ENCODE measurements around the gene SLA2. TPM values are rescaled to one million over a fixed set of nuclear protein-coding genes. Genes with fewer than 3 reads are reported as not detected.
"Not testable (repeated sequence)": the region's sequence is repeated elsewhere in the genome, so short reads cannot be mapped to it uniquely, and the experiment has no call there.

The SLA2 gene
- total and polyA plus RNA-seq, 12 donors, result 0.12 to 1.1 (median 0.46) TPM

GRCh38 chr20:36677422-36677771, 31.4 kb upstream of the SLA2 start:
- no peak overlapping the region for H3K4me3 ChIP-seq
- H3K36me3 ChIP-seq (replicated peaks in 1 of 2), result peaks cover 0 to 40% of the 10 kb centered on the region in 2 donors
- H3K27ac ChIP-seq, result no peak overlapping the region
- intact Hi-C loops (cut with DNase I), result no loop called here
- no peak for TF ChIP-seq CTCF (IDR thresholded peaks at IDR 0.05)
- no peak for TF ChIP-seq POLR2A (IDR thresholded peaks at IDR 0.05)
- H3K4me1 ChIP-seq (replicated peaks in 1 of 2), result no peaks in the 10 kb centered on the region
- 96 to 99% (median 97%) methylated on average over 6 to 8 of the region's 8 CpGs for WGBS, 4 donors
- no peaks in the 10 kb centered on the region for H3K9me3 ChIP-seq (replicated peaks in 1 of 3)
- no peak for DNase-seq
- no peaks in the 10 kb centered on the region for H3K27me3 ChIP-seq

- no peak overlapping the region for H3K4me3 ChIP-seq
- WGBS, 4 donors, result 90 to 98% (median 96%) methylated on average over 2 to 27 of the region's 27 CpGs
- H3K27me3 ChIP-seq, result no peaks in the 10 kb centered on the region
- TF ChIP-seq CTCF (IDR thresholded peaks at IDR 0.05) (no peak), POLR2A (IDR thresholded peaks at IDR 0.05) (no peak)
- no peak overlapping the region for H3K27ac ChIP-seq
- H3K36me3 ChIP-seq (replicated peaks in 1 of 2), result peaks cover 0 to 34% of the 10 kb centered on the region in 2 donors
- H3K9me3 ChIP-seq (replicated peaks in 1 of 3), result no peaks in the 10 kb centered on the region
- intact Hi-C loops (cut with DNase I), result no loop called here
- DNase-seq, result no peak
- no peaks in the 10 kb centered on the region for H3K4me1 ChIP-seq (replicated peaks in 1 of 2)
Observed at GRCh38 chr20:36676701-36677421, 30.9 kb upstream of the SLA2 start.

GRCh38 chr20:36675545-36675944, 29.5 kb upstream of the SLA2 start:
- H3K4me3 ChIP-seq; H3K27me3 ChIP-seq; intact Hi-C loops (cut with DNase I); H3K4me1 ChIP-seq (replicated peaks in 1 of 2); H3K27ac ChIP-seq; DNase-seq; H3K9me3 ChIP-seq (replicated peaks in 1 of 3): not testable (repeated sequence)
- WGBS, 4 donors, result 91 to 100% (median 95%) methylated on average over 8 of the region's 8 CpGs
- H3K36me3 ChIP-seq (replicated peaks in 1 of 2), result peaks cover 0 to 33% of the 10 kb centered on the region in 2 donors

- peaks cover 0 to 14% of the 10 kb centered on the region in 2 donors for H3K36me3 ChIP-seq (replicated peaks in 1 of 2)
- WGBS, 4 donors, result 87 to 94% (median 90%) methylated on average over 3 to 4 of the region's 4 CpGs
- no peak for TF ChIP-seq POLR2A (IDR thresholded peaks at IDR 0.05)
- TF ChIP-seq CTCF (IDR thresholded peaks at IDR 0.05), result no peak
- no peak for DNase-seq
- no peaks in the 10 kb centered on the region for H3K9me3 ChIP-seq (replicated peaks in 1 of 3)
- H3K4me1 ChIP-seq (replicated peaks in 1 of 2), result no peaks in the 10 kb centered on the region
- no peak overlapping the region for H3K4me3 ChIP-seq
- no peaks in the 10 kb centered on the region for H3K27me3 ChIP-seq
- H3K27ac ChIP-seq, result no peak overlapping the region
- intact Hi-C loops (cut with DNase I), result no loop called here
Observed at GRCh38 chr20:36672991-36673390, 27.0 kb upstream of the SLA2 start.

Measured in adrenal gland (tissue), 12 donors.